Panc1 (cell line): ENCODE data around the gene MARK4.

Experiments used
- POLR2AphosphoS5 ChIP-seq: IDR thresholded peaks from 2 replicates; pipeline ENCODE4 v1.6.1; 2012; ENCODE audit warnings: mild to moderate bottlenecking, low read depth, low read length, moderate library complexity
- TCF7L2 ChIP-seq: IDR thresholded peaks from 2 replicates; pipeline ENCODE4 v1.6.1; 2011; ENCODE audit warnings: mild to moderate bottlenecking, low read depth, low read length, inconsistent platforms
- TF ChIP-seq, protein P1 (sequence below): fragments of 450-650 bp; IDR thresholded peaks from 2 replicates; pipeline ENCODE4 v1.5.1; 2017; ENCODE audit warnings: mild to moderate bottlenecking
- TF ChIP-seq, protein P2 (sequence below), 2 experiments: IDR thresholded peaks; 2 replicates each; pipeline ENCODE4 v1.6.1; 2011 to 2012; ENCODE audit warnings: low read depth in 2 of 2, control low read depth in 1 of 2, low read length in 1 of 2, mild to moderate bottlenecking in 1 of 2, moderate library complexity in 1 of 2; ENCODE audit not compliant: insufficient read depth in 1 of 2

DNA sequence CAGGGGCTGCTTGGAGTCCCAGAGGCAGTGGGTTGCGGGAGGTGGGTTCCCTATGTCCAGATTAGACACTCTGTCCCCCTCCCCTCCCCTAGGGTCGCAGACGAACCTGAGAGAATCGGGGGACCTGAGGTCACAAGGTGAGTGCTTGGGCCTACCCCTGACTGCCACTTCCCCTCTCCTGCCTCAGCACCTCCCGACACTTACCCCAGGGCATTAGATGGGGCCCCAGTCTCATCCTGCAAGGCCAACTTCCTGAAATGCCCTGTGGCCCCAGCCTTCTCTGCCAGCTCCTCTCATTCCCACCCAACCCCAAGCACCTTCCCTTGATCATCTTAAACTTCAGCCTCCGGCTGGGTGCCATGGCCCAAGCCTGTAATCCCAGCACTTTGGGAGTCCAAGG, 48.6 kb downstream of the MARK4 start:
- TF ChIP-seq, protein P1, sequence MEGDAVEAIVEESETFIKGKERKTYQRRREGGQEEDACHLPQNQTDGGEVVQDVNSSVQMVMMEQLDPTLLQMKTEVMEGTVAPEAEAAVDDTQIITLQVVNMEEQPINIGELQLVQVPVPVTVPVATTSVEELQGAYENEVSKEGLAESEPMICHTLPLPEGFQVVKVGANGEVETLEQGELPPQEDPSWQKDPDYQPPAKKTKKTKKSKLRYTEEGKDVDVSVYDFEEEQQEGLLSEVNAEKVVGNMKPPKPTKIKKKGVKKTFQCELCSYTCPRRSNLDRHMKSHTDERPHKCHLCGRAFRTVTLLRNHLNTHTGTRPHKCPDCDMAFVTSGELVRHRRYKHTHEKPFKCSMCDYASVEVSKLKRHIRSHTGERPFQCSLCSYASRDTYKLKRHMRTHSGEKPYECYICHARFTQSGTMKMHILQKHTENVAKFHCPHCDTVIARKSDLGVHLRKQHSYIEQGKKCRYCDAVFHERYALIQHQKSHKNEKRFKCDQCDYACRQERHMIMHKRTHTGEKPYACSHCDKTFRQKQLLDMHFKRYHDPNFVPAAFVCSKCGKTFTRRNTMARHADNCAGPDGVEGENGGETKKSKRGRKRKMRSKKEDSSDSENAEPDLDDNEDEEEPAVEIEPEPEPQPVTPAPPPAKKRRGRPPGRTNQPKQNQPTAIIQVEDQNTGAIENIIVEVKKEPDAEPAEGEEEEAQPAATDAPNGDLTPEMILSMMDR = no peak
- TF ChIP-seq TCF7L2 = no peak
- TF ChIP-seq POLR2AphosphoS5 = no peak
- TF ChIP-seq, protein P2, sequence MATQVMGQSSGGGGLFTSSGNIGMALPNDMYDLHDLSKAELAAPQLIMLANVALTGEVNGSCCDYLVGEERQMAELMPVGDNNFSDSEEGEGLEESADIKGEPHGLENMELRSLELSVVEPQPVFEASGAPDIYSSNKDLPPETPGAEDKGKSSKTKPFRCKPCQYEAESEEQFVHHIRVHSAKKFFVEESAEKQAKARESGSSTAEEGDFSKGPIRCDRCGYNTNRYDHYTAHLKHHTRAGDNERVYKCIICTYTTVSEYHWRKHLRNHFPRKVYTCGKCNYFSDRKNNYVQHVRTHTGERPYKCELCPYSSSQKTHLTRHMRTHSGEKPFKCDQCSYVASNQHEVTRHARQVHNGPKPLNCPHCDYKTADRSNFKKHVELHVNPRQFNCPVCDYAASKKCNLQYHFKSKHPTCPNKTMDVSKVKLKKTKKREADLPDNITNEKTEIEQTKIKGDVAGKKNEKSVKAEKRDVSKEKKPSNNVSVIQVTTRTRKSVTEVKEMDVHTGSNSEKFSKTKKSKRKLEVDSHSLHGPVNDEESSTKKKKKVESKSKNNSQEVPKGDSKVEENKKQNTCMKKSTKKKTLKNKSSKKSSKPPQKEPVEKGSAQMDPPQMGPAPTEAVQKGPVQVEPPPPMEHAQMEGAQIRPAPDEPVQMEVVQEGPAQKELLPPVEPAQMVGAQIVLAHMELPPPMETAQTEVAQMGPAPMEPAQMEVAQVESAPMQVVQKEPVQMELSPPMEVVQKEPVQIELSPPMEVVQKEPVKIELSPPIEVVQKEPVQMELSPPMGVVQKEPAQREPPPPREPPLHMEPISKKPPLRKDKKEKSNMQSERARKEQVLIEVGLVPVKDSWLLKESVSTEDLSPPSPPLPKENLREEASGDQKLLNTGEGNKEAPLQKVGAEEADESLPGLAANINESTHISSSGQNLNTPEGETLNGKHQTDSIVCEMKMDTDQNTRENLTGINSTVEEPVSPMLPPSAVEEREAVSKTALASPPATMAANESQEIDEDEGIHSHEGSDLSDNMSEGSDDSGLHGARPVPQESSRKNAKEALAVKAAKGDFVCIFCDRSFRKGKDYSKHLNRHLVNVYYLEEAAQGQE (IDR thresholded peaks at IDR 0.05; ENCODE audit: insufficient read depth in 1 of 2, low read depth in 2 of 2, low read length in 1 of 2) = no peak
